Measurements from ENCODE around the gene USP35.
"Not testable (repeated sequence)": the region's sequence is repeated elsewhere in the genome, so short reads cannot be mapped to it uniquely, and the experiment has no call there.

The USP35 gene

GRCh38 chr11:78217650-78218541, 29.2 kb downstream of the USP35 start:
- DNase-seq (ENCODE audit: low spot score), result no peak

- DNase-seq (ENCODE audit: low spot score), result no peak
Measured at GRCh38 chr11:78218707-78219492, 30.2 kb downstream of the USP35 start.

- no peak for DNase-seq (ENCODE audit: low spot score)
Measured at GRCh38 chr11:78219493-78220217, 30.9 kb downstream of the USP35 start.

GRCh38 chr11:78220218-78221157, 31.8 kb downstream of the USP35 start:
- DNase-seq (ENCODE audit: low spot score), result no peak

- no peak for DNase-seq (ENCODE audit: low spot score)
Measured at GRCh38 chr11:78221396-78222315, 32.9 kb downstream of the USP35 start.

- DNase-seq (ENCODE audit: low spot score), result not testable (repeated sequence)
Measured at GRCh38 chr11:78222726-78223125, 34.0 kb downstream of the USP35 start.

- DNase-seq (ENCODE audit: low spot score), result peak; percentile 47
Measured at GRCh38 chr11:78223320-78223954, 34.7 kb downstream of the USP35 start.

GRCh38 chr11:78224506-78224905, 35.8 kb downstream of the USP35 start:
- DNase-seq (ENCODE audit: low spot score), result no peak

GRCh38 chr11:78224906-78225420, 36.2 kb downstream of the USP35 start:
- DNase-seq (ENCODE audit: low spot score), result no peak

- no peak for DNase-seq (ENCODE audit: low spot score)
Measured at GRCh38 chr11:78226684-78227680, 38.3 kb downstream of the USP35 start.

GRCh38 chr11:78227921-78228320, 39.2 kb downstream of the USP35 start:
- peak; percentile 77 for DNase-seq (ENCODE audit: low spot score)

GRCh38 chr11:78228467-78228866, 39.7 kb downstream of the USP35 start:
- DNase-seq (ENCODE audit: low spot score), result peak; percentile 68

GRCh38 chr11:78229106-78229505, 40.4 kb downstream of the USP35 start:
- no peak for DNase-seq (ENCODE audit: low spot score)

- DNase-seq (ENCODE audit: low spot score), result no peak
Measured at GRCh38 chr11:78230161-78230877, 41.6 kb downstream of the USP35 start.

- no peak for DNase-seq (ENCODE audit: low spot score)
Measured at GRCh38 chr11:78231962-78232501, 43.3 kb downstream of the USP35 start.

GRCh38 chr11:78233046-78233445, 44.3 kb downstream of the USP35 start:
- not testable (repeated sequence) for DNase-seq (ENCODE audit: low spot score)

- no peak for DNase-seq (ENCODE audit: low spot score)
Measured at GRCh38 chr11:78234006-78234405, 45.3 kb downstream of the USP35 start.

All from germinal center (tissue), 1 donor.